GM19463 (cell line): ENCODE measurements around the gene NTMT1.
"Not testable (repeated sequence)": the region's sequence is repeated elsewhere in the genome, so short reads cannot be mapped to it uniquely, and the experiment has no call there.

Experiments used
- ATAC-seq: cut with Tn5 transposase; IDR thresholded peaks from one replicate; pipeline ENCODE4 v1.9.1; 2021; ENCODE audit warnings: mild to moderate bottlenecking, moderate library complexity; ENCODE audit not compliant: unreplicated experiment

NTMT1 gene

DNA sequence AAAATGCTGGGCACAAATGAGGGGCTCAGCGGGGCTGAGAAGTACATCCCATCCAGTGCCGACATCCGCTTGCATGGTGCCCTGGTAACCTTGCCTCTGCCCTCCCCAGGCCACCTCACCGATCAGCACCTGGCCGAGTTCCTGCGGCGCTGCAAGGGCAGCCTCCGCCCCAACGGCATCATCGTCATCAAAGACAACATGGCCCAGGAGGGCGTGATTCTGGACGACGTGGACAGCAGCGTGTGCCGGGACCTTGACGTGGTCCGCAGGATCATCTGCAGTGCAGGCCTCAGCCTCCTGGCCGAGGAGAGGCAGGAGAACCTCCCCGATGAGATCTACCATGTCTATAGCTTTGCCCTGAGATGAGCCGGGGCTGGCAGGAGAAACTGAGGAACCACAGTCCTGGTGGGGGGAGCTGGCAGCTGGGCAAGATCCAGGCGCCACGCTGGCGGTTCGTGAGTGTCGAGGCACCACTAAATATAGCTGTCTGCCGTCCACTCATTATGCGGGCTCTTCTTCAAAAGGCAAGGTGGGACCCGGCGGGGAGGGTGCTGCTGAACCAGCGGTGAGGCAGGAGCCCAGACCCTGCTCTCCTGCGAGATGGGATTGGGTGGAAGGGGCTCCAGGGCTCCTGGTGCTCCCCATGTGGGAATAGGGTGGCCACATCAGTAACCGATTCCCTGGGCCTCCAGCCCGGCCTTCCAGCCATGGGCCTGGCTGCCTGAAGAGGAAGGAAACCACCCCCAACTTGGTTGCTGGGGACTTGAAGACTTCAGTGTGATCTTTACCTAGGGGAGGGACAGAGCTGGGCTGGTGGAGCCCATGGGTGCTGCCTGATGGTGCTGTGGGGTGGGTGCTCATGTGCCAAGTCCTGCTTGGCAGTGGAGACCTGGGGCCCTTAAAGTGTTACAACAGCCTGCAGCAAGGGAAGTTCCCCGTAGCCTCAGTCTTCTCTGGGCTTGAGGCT is 9.4 kb downstream of the NTMT1 start:
- no peak for ATAC-seq

GRCh38 chr9:129636343-129636742 is 10.4 kb downstream of the NTMT1 start:
- ATAC-seq: not testable (repeated sequence)

GRCh38 chr9:129637102-129637501 is 11.1 kb downstream of the NTMT1 start:
- ATAC-seq: no peak

GRCh38 chr9:129637673-129638439 is 11.9 kb downstream of the NTMT1 start:
- no peak for ATAC-seq

- no peak for ATAC-seq
Measured at GRCh38 chr9:129639034-129639630, 13.2 kb downstream of the NTMT1 start.

GRCh38 chr9:129639756-129640085 is 13.8 kb downstream of the NTMT1 start:
- ATAC-seq: no peak

DNA sequence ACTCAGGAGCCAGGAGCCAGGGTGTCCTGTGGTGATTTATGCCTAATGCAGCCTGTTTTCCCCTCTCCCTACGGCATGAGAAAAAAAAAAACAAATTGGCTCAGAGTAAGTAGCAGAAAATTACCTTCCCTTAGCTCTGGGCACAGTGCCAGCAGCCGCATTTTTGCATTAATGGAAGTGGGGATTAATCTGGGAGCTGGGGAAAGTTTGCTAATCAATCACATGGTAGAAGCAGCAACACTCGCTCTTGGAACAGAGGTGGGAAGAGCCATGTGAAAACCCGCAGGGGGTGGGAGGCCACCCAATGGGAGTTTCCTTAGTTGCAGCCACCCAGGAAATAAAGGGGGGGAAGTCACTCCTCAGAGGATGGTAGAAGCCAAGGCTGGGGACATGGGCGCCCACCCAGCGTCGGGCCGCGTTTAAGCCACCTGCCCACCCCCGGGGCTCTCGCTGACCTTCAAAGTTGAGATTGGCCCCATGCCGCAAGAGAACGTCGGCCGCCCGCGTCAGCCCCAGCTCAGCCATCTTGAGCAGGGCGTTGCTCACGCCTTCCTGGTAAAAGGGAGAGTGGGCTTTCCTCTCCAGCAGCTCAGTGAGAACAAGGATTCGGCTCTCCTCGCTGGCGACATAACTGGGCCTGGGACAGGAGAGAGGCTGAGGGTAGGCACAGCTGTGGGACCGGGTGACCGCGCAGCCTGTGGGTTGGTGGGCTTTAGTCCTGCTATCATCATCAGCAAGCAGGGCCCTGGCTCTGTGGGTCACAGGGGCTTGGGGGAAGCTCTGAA is 14.3 kb downstream of the NTMT1 start:
- ATAC-seq: no peak

- peak; percentile 6 for ATAC-seq
Measured at GRCh38 chr9:129640871-129641749, 15.1 kb downstream of the NTMT1 start.

- ATAC-seq: peak; percentile 90
Measured at GRCh38 chr9:129641750-129642585, 16.0 kb downstream of the NTMT1 start, which contains the start of gene ASB6. Gene ASB6, minus strand, starts transcription at chr9:129642151. Its CDS starts 152 bp downstream, at chr9:129641999.

- ATAC-seq: no peak
Measured at GRCh38 chr9:129643706-129644105, 17.7 kb downstream of the NTMT1 start.

GRCh38 chr9:129644365-129644764 is 18.4 kb downstream of the NTMT1 start:
- ATAC-seq: no peak

GRCh38 chr9:129644902-129645301 is 18.9 kb downstream of the NTMT1 start:
- no peak for ATAC-seq

- ATAC-seq: no peak
Measured at GRCh38 chr9:129646252-129646651, 20.3 kb downstream of the NTMT1 start.

GRCh38 chr9:129646654-129647053 is 20.7 kb downstream of the NTMT1 start:
- ATAC-seq: no peak

- ATAC-seq: no peak
Measured at GRCh38 chr9:129647635-129648034, 21.7 kb downstream of the NTMT1 start.

GRCh38 chr9:129648092-129648763 is 22.3 kb downstream of the NTMT1 start:
- no peak for ATAC-seq

DNA sequence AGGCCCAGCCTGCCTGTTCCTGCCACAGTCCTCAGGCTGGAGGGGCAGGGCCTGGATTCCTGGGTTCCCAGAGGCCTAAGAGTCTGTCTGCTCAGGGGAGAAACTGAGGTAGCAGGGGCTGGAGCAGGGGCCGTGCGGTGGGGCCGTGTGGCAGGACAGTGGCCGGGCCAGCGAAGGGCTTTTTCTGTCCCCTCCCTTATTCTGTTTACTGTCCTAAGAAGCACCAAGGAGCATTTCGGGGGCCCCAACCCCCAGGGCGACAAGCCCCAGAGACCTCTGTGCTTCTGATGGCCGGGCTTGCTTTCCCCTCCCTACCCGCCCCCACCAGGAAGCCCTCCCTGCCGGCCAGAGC is 22.8 kb downstream of the NTMT1 start:
- no peak for ATAC-seq
